ENCODE results near the gene ACSM3.
A peak's percentile ranks its signal among the peaks of the same experiment; 100 is the strongest.

Gene ACSM3

DNA sequence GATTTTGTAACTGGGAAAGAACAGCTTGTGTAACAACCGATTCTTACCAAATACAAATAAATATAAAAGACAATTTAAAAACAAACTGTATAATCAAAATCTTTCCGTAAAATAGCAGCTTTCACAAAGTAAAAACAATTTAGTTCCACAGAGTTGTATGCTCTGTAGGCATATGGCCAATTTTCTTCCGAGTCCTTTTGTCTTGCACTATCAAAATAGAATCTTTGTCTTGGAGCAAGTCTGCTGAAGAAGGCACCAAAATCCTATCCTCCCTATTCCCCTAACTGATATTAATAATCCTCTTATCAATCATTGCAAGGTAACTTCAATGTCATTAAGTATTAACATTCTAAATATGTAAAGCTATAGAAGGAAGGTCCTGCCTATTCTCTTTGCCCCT, 29.8 kb upstream of the ACSM3 start:
- TF ChIP-seq, protein P1, sequence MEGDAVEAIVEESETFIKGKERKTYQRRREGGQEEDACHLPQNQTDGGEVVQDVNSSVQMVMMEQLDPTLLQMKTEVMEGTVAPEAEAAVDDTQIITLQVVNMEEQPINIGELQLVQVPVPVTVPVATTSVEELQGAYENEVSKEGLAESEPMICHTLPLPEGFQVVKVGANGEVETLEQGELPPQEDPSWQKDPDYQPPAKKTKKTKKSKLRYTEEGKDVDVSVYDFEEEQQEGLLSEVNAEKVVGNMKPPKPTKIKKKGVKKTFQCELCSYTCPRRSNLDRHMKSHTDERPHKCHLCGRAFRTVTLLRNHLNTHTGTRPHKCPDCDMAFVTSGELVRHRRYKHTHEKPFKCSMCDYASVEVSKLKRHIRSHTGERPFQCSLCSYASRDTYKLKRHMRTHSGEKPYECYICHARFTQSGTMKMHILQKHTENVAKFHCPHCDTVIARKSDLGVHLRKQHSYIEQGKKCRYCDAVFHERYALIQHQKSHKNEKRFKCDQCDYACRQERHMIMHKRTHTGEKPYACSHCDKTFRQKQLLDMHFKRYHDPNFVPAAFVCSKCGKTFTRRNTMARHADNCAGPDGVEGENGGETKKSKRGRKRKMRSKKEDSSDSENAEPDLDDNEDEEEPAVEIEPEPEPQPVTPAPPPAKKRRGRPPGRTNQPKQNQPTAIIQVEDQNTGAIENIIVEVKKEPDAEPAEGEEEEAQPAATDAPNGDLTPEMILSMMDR (IDR thresholded peaks at IDR 0.05; ENCODE audit: low read depth, low read length): no peak
- no peak for DNase-seq
- Histone ChIP-seq H3K27me3 (ENCODE audit: insufficient read depth, low read depth, severe bottlenecking) (no peaks in the 10 kb centered on the region), H3K9me3 (ENCODE audit: severe bottlenecking) (no peaks in the 10 kb centered on the region), H3K27ac (no peak overlapping the region), H3K4me3 (ENCODE audit: low read depth, low read length) (no peak overlapping the region), H3K36me3 (peaks cover 29% of the 10 kb centered on the region)

DNA sequence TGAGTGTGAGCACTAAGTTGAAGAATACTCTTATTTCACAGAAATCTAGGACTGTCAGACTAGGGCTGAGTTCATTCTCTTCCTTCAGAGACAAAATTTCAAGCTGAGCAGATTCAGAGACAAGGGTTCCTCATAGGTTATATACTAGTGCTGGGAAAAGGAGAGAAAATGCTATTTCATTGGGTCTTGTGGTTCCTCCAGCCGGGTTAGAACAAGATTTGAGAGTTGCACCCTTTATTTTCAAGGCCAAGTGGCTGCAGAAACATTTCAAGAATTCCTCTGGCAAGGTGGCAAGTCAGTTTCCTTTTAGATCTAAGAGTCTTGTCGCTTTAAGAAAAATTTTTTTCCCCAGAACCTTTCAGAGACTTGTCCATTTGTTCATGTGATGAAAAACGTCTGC, 29.0 kb upstream of the ACSM3 start:
- TF ChIP-seq, protein P1 (IDR thresholded peaks at IDR 0.05; ENCODE audit: low read depth, low read length): no peak
- H3K27me3 ChIP-seq (ENCODE audit: insufficient read depth, low read depth, severe bottlenecking): no peaks in the 10 kb centered on the region
- H3K36me3 ChIP-seq: peaks cover 34% of the 10 kb centered on the region
- no peaks in the 10 kb centered on the region for H3K9me3 ChIP-seq (ENCODE audit: severe bottlenecking)
- H3K4me3 ChIP-seq (ENCODE audit: low read depth, low read length): no peak overlapping the region
- no peak for DNase-seq
- H3K27ac ChIP-seq: no peak overlapping the region

DNA sequence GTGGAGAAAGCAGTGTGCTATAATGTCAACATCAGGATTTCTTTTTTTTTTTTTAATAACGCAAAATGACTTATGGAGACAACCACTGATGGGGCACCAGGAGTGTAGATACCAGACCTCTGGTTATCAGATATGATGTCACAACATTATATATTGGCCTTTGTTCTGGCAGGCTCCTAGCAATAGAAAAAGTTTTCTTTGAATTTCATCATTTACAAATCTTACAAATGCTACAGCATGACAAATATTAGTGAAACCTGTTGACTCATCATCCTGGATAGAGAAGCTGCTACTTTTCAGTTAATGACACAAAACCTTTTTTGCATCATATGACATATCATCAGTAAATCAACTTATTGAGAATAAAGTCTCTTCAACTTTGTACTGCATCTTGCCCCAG, 28.3 kb upstream of the ACSM3 start:
- no peaks in the 10 kb centered on the region for H3K9me3 ChIP-seq (ENCODE audit: severe bottlenecking)
- H3K27ac ChIP-seq: no peak overlapping the region
- H3K27me3 ChIP-seq (ENCODE audit: insufficient read depth, low read depth, severe bottlenecking): no peaks in the 10 kb centered on the region
- peaks cover 39% of the 10 kb centered on the region for H3K36me3 ChIP-seq
- DNase-seq: no peak
- TF ChIP-seq, protein P1 (IDR thresholded peaks at IDR 0.05; ENCODE audit: low read depth, low read length): no peak
- no peak overlapping the region for H3K4me3 ChIP-seq (ENCODE audit: low read depth, low read length)

DNA sequence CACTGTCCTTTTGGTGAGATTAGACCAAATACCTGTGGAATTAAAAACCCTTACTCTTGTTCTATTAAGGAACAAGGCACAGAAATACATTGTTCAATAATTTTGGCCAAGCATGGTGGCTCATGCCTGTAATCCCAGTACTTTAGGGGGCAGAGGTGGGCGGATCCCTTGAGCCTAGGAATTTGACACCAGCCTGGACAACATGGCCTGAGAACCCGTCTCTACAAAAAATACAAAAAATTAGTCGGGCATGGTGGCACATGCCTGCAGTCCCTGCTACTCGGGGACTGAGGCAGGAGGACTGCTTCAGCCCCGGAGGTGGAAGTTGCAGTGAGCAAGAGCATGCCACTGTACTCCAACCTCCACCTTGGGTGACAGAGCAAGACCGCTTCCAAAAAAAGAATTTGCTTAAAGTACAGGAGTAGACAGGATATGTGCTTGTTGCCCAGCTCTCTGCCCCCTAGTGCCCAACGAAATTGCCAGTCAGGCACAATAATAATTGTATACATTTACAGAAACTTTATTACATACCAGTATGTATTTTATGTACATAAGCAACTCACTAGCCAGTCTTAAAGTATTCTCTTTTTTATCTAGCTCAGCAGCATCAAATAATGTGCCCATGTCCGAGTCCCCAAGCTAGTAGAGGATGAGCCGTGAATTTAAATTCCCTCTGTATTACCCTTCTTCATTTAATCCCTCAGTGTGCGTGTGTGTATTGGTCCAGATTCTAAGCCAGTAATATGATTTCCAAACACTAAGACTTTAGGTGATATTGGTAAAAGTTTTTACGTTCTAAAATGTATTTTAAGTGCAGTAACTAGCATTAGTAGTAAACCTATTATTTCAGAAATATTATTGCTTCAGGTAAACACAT, 23.6 kb upstream of the ACSM3 start:
- H3K36me3 ChIP-seq: peaks cover 39% of the 10 kb centered on the region
- DNase-seq: no peak
- no peaks in the 10 kb centered on the region for H3K27me3 ChIP-seq (ENCODE audit: insufficient read depth, low read depth, severe bottlenecking)
- H3K27ac ChIP-seq: peak overlapping the region; percentile 91; the same call in 1 of the 2 replicates
- TF ChIP-seq, protein P1 (IDR thresholded peaks at IDR 0.05; ENCODE audit: low read depth, low read length): 0 out of 2 replicates have a peak, but pooled peaks have one; percentile 12
- H3K9me3 ChIP-seq (ENCODE audit: severe bottlenecking): peaks cover 3% of the 10 kb centered on the region
- peak overlapping the region; percentile 76 for H3K4me3 ChIP-seq (ENCODE audit: low read depth, low read length)

DNA sequence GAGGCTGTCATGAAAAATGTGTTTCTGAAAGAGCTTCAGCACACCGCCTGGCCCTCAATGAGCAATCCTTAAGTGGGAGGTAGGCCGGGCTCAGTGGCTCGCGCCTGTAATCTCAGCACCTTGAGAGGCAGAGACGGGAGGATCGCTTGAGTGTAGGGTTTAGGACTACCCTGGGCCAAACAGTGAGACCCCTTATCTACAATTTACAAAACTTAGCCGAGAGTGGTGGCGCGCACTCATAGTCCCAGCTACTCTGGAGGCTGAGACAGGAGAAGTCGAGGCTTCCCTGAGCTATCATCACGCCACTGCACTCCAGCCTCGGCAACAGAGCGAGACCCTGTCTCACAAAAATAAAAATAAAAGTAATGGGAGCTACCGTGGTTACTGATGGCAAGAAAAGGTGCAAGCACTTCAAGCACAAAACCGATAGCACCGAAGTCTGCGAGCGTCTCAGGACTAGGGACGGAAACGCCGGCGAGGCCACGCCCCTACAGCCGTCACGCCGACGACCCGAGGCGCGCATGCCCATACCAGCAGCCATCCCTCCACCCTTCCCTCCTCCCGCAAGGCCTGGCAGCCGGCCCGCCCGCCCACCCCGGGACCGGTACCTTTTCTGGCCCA, 22.8 kb upstream of the ACSM3 start:
- H3K36me3 ChIP-seq: peaks cover 33% of the 10 kb centered on the region
- DNase-seq: peak; percentile 86
- H3K27ac ChIP-seq: peak overlapping the region; percentile 91
- H3K4me3 ChIP-seq (ENCODE audit: low read depth, low read length): peak overlapping the region; percentile 76
- no peaks in the 10 kb centered on the region for H3K27me3 ChIP-seq (ENCODE audit: insufficient read depth, low read depth, severe bottlenecking)
- H3K9me3 ChIP-seq (ENCODE audit: severe bottlenecking): peaks cover 3% of the 10 kb centered on the region
- TF ChIP-seq, protein P1 (IDR thresholded peaks at IDR 0.05; ENCODE audit: low read depth, low read length): no peak

Data from WERI-Rb-1 (cell line).